ENCODE results near the gene ATP5MC2. TPM values are rescaled to one million over a fixed set of nuclear protein-coding genes. Genes with fewer than 3 reads are reported as not detected.
"Not testable (repeated sequence)": the region's sequence is repeated elsewhere in the genome, so short reads cannot be mapped to it uniquely, and the experiment has no call there.

ATP5MC2 gene
- polyA plus RNA-seq, 1 donor = 857 TPM

- not testable (repeated sequence) for DNase-seq (ENCODE audit: low read depth)
Measured at GRCh38 chr12:53646300-53646699, 29.6 kb downstream of the ATP5MC2 start.

GRCh38 chr12:53645165-53645564, 30.7 kb downstream of the ATP5MC2 start:
- DNase-seq (ENCODE audit: low read depth) = no peak

GRCh38 chr12:53644133-53644532, 31.8 kb downstream of the ATP5MC2 start:
- DNase-seq (ENCODE audit: low read depth) = no peak

GRCh38 chr12:53643232-53643979, 32.5 kb downstream of the ATP5MC2 start:
- no peak for DNase-seq (ENCODE audit: low read depth)

- DNase-seq (ENCODE audit: low read depth) = no peak
Measured at GRCh38 chr12:53638057-53638456, 37.8 kb downstream of the ATP5MC2 start.

GRCh38 chr12:53636641-53637040, 39.2 kb downstream of the ATP5MC2 start:
- DNase-seq (ENCODE audit: low read depth) = no peak

- not testable (repeated sequence) for DNase-seq (ENCODE audit: low read depth)
Measured at GRCh38 chr12:53635708-53636107, 40.2 kb downstream of the ATP5MC2 start.

GRCh38 chr12:53631721-53632120, 44.2 kb downstream of the ATP5MC2 start:
- DNase-seq (ENCODE audit: low read depth) = no peak

GRCh38 chr12:53627919-53628318, 48.0 kb downstream of the ATP5MC2 start:
- no peak for DNase-seq (ENCODE audit: low read depth)

GRCh38 chr12:53626702-53627169, 49.1 kb downstream of the ATP5MC2 start:
- DNase-seq (ENCODE audit: low read depth) = no peak

GRCh38 chr12:53625946-53626701, 49.8 kb downstream of the ATP5MC2 start, which contains the start of gene ATF7:
TSS of gene ATF7 (minus strand) at chr12:53626382. CDS start at chr12:53601000, 25,382 bp downstream.
- DNase-seq (ENCODE audit: low read depth) = peak; percentile 94

GRCh38 chr12:53625373-53625945, 50.4 kb downstream of the ATP5MC2 start:
- no peak for DNase-seq (ENCODE audit: low read depth)

- DNase-seq (ENCODE audit: low read depth) = no peak
Measured at GRCh38 chr12:53624956-53625355, 50.9 kb downstream of the ATP5MC2 start.

GRCh38 chr12:53624458-53624857, 51.4 kb downstream of the ATP5MC2 start:
- DNase-seq (ENCODE audit: low read depth) = no peak

- peak; percentile 70 for DNase-seq (ENCODE audit: low read depth)
Measured at GRCh38 chr12:53623548-53624385, 52.1 kb downstream of the ATP5MC2 start.

GRCh38 chr12:53622724-53623123, 53.2 kb downstream of the ATP5MC2 start:
- DNase-seq (ENCODE audit: low read depth) = no peak

GRCh38 chr12:53618275-53618674, 57.6 kb downstream of the ATP5MC2 start:
- no peak for DNase-seq (ENCODE audit: low read depth)

GRCh38 chr12:53617700-53618099, 58.2 kb downstream of the ATP5MC2 start:
- no peak for DNase-seq (ENCODE audit: low read depth)

GRCh38 chr12:53616950-53617349, 58.9 kb downstream of the ATP5MC2 start:
- no peak for DNase-seq (ENCODE audit: low read depth)

Measured in forelimb muscle (tissue), 1 donor.